ENCODE data around the gene TMEM11. TPM values are rescaled to one million over a fixed set of nuclear protein-coding genes. Genes with fewer than 3 reads are reported as not detected.

TMEM11 gene
- total RNA-seq, 2 donors from 2014 or later = 26.3 to 28.0 TPM

- H3K27me3 Mint-ChIP-seq (ENCODE audit: insufficient read depth) = no peaks in the 10 kb centered on the region
- Histone ChIP-seq H3K9ac (ENCODE audit: extremely low read depth, low read length, poor library complexity, severe bottlenecking) (peak overlapping the region; percentile 20), H3K4me3 (ENCODE audit: low read length) (peak overlapping the region; percentile 87), H3K9me3 (ENCODE audit: control insufficient read depth, low read length) (no peaks in the 10 kb centered on the region), H3K27me3 (ENCODE audit: control insufficient read depth, insufficient read depth, low read length, poor library complexity, severe bottlenecking) (no peaks in the 10 kb centered on the region), H3K27ac (ENCODE audit: low read depth, low read length) (no peak overlapping the region), H3K4me1 (ENCODE audit: control insufficient read depth, insufficient read depth, low read length) (peaks cover 5% of the 10 kb centered on the region), H3K36me3 (ENCODE audit: control insufficient read depth, insufficient read depth, low read length) (peaks cover 8% of the 10 kb centered on the region)
- no peak overlapping the region for H3K4me3 Mint-ChIP-seq
- no peak overlapping the region for H3K27ac Mint-ChIP-seq
- 83 to 87% methylated on average over 1 to 4 of the region's 4 CpGs for WGBS, 2 experiments (ENCODE audit: insufficient coverage in 1 of 2, insufficient read length in 1 of 2)
- no peaks in the 10 kb centered on the region for H3K36me3 Mint-ChIP-seq (ENCODE audit: low read depth)
- peaks cover 10% of the 10 kb centered on the region for H3K9me3 Mint-ChIP-seq
- peaks cover 2% of the 10 kb centered on the region for H3K4me1 Mint-ChIP-seq
- DNase-seq = no peak
- TF ChIP-seq, protein P1, sequence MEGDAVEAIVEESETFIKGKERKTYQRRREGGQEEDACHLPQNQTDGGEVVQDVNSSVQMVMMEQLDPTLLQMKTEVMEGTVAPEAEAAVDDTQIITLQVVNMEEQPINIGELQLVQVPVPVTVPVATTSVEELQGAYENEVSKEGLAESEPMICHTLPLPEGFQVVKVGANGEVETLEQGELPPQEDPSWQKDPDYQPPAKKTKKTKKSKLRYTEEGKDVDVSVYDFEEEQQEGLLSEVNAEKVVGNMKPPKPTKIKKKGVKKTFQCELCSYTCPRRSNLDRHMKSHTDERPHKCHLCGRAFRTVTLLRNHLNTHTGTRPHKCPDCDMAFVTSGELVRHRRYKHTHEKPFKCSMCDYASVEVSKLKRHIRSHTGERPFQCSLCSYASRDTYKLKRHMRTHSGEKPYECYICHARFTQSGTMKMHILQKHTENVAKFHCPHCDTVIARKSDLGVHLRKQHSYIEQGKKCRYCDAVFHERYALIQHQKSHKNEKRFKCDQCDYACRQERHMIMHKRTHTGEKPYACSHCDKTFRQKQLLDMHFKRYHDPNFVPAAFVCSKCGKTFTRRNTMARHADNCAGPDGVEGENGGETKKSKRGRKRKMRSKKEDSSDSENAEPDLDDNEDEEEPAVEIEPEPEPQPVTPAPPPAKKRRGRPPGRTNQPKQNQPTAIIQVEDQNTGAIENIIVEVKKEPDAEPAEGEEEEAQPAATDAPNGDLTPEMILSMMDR (conservative IDR thresholded peaks at IDR 0.05) = no peak
These were observed 36.9 kb upstream of the TMEM11 start for GRCh38 chr17:21250854-21251253.

GRCh38 chr17:21249920-21250703, 36.2 kb upstream of the TMEM11 start:
- TF ChIP-seq, protein P1 (conservative IDR thresholded peaks at IDR 0.05) = peak; percentile 42
- Mint-ChIP-seq H3K27me3 (ENCODE audit: insufficient read depth) (no peaks in the 10 kb centered on the region), H3K36me3 (ENCODE audit: low read depth) (no peaks in the 10 kb centered on the region), H3K27ac (peak overlapping the region; percentile 65), H3K4me1 (peaks cover 2% of the 10 kb centered on the region), H3K4me3 (no peak overlapping the region), H3K9me3 (peaks cover 5% of the 10 kb centered on the region)
- Histone ChIP-seq H3K9me3 (ENCODE audit: control insufficient read depth, low read length) (no peaks in the 10 kb centered on the region), H3K27me3 (ENCODE audit: control insufficient read depth, insufficient read depth, low read length, poor library complexity, severe bottlenecking) (no peaks in the 10 kb centered on the region), H3K4me1 (ENCODE audit: control insufficient read depth, insufficient read depth, low read length) (peaks cover 5% of the 10 kb centered on the region), H3K27ac (ENCODE audit: low read depth, low read length) (no peak overlapping the region), H3K9ac (ENCODE audit: extremely low read depth, low read length, poor library complexity, severe bottlenecking) (no peak overlapping the region), H3K36me3 (ENCODE audit: control insufficient read depth, insufficient read depth, low read length) (peaks cover 8% of the 10 kb centered on the region), H3K4me3 (ENCODE audit: low read length) (peak overlapping the region; percentile 87)
- peak; percentile 72 for DNase-seq
- WGBS, 2 experiments (ENCODE audit: insufficient coverage in 1 of 2, insufficient read length in 1 of 2) = 88 to 90% methylated on average over 5 to 7 of the region's 7 CpGs

DNA sequence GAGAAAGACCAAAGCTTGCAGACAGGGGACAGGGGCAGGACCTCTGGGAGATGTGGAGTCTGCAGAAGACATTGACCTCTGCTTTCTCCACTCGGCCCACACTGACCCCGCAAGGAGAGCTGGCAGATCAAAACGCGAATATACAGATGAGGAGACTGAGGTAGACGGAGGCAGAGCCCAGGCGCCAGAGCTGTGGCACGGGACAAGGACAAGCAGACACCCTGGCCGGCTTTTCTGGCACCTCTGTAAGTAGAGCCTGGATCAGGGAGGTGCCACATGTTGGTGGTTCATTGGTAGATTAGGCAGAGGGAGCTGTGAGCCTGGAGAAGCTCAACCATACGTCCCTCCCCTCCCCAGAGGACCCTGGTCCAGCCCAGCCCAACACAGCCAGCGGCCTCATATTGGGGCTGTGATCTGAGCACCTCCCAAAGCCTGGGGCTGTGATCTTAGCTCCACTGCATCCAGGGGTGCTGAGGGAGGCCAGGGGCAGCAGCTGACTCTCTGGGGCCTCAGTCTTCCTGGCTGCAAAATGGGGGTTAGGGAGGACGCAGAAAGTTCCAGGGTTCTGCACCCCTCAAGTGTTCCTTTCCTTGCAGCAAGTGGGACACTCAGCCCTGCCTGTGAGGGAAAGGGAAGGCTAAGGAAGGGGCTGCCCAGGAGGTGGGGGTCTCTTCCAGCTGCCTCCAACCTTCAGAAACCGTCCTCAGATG, 35.3 kb upstream of the TMEM11 start:
- Mint-ChIP-seq H3K36me3 (ENCODE audit: low read depth) (no peaks in the 10 kb centered on the region), H3K27me3 (ENCODE audit: insufficient read depth) (no peaks in the 10 kb centered on the region), H3K9me3 (no peaks in the 10 kb centered on the region), H3K4me3 (no peak overlapping the region), H3K4me1 (peaks cover 2% of the 10 kb centered on the region), H3K27ac (peak overlapping the region; percentile 71)
- Histone ChIP-seq H3K4me3 (ENCODE audit: low read length) (no peak overlapping the region), H3K36me3 (ENCODE audit: control insufficient read depth, insufficient read depth, low read length) (peaks cover 15% of the 10 kb centered on the region), H3K27ac (ENCODE audit: low read depth, low read length) (no peak overlapping the region), H3K9ac (ENCODE audit: extremely low read depth, low read length, poor library complexity, severe bottlenecking) (no peak overlapping the region), H3K27me3 (ENCODE audit: control insufficient read depth, insufficient read depth, low read length, poor library complexity, severe bottlenecking) (no peaks in the 10 kb centered on the region), H3K4me1 (ENCODE audit: control insufficient read depth, insufficient read depth, low read length) (peaks cover 5% of the 10 kb centered on the region), H3K9me3 (ENCODE audit: control insufficient read depth, low read length) (no peaks in the 10 kb centered on the region)
- peak; percentile 61 for DNase-seq
- TF ChIP-seq, protein P1 (conservative IDR thresholded peaks at IDR 0.05) = no peak
- WGBS, 2 experiments (ENCODE audit: insufficient coverage in 1 of 2, insufficient read length in 1 of 2) = 92 to 95% methylated on average over 9 to 12 of the region's 12 CpGs
